IMR-90 (cell line): Measurements from ENCODE around the gene CA9.

Source experiments
- BHLHE40 ChIP-seq: fragments of 150-350 bp; IDR thresholded peaks from 2 replicates; pipeline ENCODE4 v1.6.1; 2016; ENCODE audit warnings: mild to moderate bottlenecking, low read depth, low read length
- CEBPB ChIP-seq: IDR thresholded peaks from 2 replicates; pipeline ENCODE4 v1.6.1; 2012; ENCODE audit warnings: low read depth, low read length, improper control_type of control experiment
- CTCF ChIP-seq: conservative IDR thresholded peaks from 2 replicates; pipeline ENCODE4 v1.5.1; 2012; ENCODE audit warnings: mild to moderate bottlenecking, low read depth, low read length, improper control_type of control experiment
- FOS ChIP-seq: fragments of 150-350 bp; IDR thresholded peaks from 2 replicates; pipeline ENCODE4 v1.6.1; 2016; ENCODE audit warnings: low read depth, low read length
- MAFK ChIP-seq: IDR thresholded peaks from 2 replicates; pipeline ENCODE4 v1.6.1; 2012; ENCODE audit warnings: low read depth, low read length, improper control_type of control experiment
- MAZ ChIP-seq: IDR thresholded peaks from 2 replicates; pipeline ENCODE4 v1.6.1; 2012; ENCODE audit warnings: low read depth, mild to moderate bottlenecking, low read length, improper control_type of control experiment, moderate library complexity, borderline replicate concordance
- MXI1 ChIP-seq: IDR thresholded peaks from 2 replicates; pipeline ENCODE4 v1.6.1; 2012; ENCODE audit warnings: low read depth, mild to moderate bottlenecking, low read length, moderate library complexity, borderline replicate concordance
- POLR2A ChIP-seq: IDR thresholded peaks from 2 replicates; pipeline ENCODE4 v1.6.1; 2012; ENCODE audit warnings: mild to moderate bottlenecking, low read depth, low read length
- RAD21 ChIP-seq: IDR thresholded peaks from 2 replicates; pipeline ENCODE4 v1.6.1; 2012; ENCODE audit warnings: low read length, improper control_type of control experiment
- RCOR1 ChIP-seq: IDR thresholded peaks from 2 replicates; pipeline ENCODE4 v1.6.1; 2012; ENCODE audit warnings: mild to moderate bottlenecking, low read length, improper control_type of control experiment; ENCODE audit not compliant: insufficient replicate concordance
- RFX5 ChIP-seq: IDR thresholded peaks from 2 replicates; pipeline ENCODE4 v1.8.0; 2012; ENCODE audit warnings: low read depth, mild to moderate bottlenecking, low read length, moderate library complexity
- SMC3 ChIP-seq: fragments of 150-350 bp; IDR thresholded peaks from 2 replicates; pipeline ENCODE4 v1.6.1; 2016; ENCODE audit warnings: low read depth, mild to moderate bottlenecking, antibody characterized with exemption, low read length, moderate library complexity
- USF2 ChIP-seq: fragments of 150-350 bp; IDR thresholded peaks from 2 replicates; pipeline ENCODE4 v1.6.1; 2017; ENCODE audit warnings: mild to moderate bottlenecking, antibody characterized with exemption, low read length, low read depth

DNA sequence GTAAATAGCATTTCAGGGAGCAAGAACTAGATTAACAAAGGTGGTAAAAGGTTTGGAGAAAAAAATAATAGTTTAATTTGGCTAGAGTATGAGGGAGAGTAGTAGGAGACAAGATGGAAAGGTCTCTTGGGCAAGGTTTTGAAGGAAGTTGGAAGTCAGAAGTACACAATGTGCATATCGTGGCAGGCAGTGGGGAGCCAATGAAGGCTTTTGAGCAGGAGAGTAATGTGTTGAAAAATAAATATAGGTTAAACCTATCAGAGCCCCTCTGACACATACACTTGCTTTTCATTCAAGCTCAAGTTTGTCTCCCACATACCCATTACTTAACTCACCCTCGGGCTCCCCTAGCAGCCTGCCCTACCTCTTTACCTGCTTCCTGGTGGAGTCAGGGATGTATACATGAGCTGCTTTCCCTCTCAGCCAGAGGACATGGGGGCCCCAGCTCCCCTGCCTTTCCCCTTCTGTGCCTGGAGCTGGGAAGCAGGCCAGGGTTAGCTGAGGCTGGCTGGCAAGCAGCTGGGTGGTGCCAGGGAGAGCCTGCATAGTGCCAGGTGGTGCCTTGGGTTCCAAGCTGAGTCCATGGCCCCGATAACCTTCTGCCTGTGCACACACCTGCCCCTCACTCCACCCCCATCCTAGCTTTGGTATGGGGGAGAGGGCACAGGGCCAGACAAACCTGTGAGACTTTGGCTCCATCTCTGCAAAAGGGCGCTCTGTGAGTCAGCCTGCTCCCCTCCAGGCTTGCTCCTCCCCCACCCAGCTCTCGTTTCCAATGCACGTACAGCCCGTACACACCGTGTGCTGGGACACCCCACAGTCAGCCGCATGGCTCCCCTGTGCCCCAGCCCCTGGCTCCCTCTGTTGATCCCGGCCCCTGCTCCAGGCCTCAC lies at the start of gene CA9:
- TF ChIP-seq CTCF (no peak), RAD21 (no peak), POLR2A (no peak), RFX5 (no peak), MAZ (0 out of 2 replicates have a peak, but pooled peaks have one; percentile 27), FOS (no peak), BHLHE40 (no peak), USF2 (no peak), RCOR1 (no peak), SMC3 (no peak), MXI1 (no peak), CEBPB (no peak), MAFK (no peak)
